HG03520 (cell line): Measurements from ENCODE around the gene ANP32A.
"Not testable (repeated sequence)": the region's sequence is repeated elsewhere in the genome, so short reads cannot be mapped to it uniquely, and the experiment has no call there.

Source experiments
- ATAC-seq: cut with Tn5 transposase; IDR thresholded peaks from one replicate; pipeline ENCODE4 v1.9.1; 2021; ENCODE audit warnings: mild to moderate bottlenecking, moderate library complexity; ENCODE audit not compliant: unreplicated experiment

The ANP32A gene

DNA sequence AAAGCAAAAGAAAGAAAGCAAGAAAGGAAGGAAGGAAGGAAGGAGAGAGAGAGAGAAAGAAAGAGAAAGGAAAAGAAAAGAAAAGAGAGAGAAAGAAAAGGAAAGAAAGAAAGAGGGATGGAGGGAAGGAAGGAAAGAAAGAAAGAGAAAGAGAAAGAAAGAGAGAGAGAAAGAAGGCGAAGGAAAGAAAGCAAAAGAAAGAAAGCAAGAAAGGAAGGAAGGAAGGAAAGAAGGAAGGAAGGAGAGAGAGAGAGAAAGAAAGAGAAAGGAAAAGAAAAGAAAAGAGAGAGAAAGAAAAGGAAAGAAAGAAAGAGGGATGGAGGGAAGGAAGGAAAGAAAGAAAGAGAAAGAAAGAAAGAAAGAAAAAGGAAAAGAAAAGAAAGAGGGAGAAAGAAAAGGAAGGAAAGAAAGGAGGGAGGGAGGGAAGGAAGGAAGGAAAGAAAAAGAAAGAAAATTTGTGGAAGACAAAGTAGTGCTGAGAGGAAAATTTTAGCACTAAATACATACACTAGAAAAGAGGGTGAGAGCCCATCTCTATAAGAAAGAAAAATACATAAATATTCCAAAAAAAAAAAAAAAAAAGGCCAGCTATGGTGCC lies 60.6 kb downstream of the ANP32A start:
- ATAC-seq: not testable (repeated sequence)

DNA sequence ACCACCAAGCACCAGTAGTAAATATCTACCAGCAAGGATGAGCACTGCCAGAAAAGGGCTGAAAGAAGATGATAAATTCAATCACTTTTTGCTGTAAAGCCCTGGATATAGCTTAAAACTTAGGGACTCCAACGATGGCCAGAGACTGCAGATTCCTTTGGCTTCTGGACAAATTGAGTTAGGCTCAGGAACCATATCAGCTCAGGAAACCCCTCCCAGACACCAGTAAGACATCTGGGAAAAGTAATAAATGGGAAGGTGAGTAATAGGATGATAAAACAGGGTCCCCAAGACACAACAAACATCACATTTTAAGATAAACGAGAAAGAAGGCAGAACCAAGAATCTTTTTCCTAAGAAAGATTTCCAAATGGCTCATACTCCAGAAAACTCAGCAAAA lies 65.0 kb downstream of the ANP32A start:
- ATAC-seq: no peak

DNA sequence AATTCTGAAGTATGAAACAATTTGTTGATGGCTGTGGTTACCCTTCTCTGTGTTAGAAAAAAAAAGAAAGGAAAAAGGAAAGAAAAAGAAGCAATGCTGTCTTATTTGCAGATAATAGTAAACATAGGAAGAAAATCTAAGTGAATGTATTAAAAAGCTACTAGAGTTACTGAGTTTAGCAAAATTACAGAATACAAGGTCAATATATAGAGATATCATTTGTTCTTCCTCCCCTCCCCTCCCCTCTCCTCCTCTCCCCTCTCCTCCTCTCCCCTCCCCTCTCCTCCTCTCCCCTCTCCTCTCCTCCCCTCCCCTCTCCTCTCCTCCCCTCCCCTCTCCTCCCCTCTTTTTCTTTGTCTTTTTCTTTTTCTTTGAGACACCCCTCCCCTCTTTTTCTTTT lies 69.1 kb downstream of the ANP32A start:
- ATAC-seq: no peak

DNA sequence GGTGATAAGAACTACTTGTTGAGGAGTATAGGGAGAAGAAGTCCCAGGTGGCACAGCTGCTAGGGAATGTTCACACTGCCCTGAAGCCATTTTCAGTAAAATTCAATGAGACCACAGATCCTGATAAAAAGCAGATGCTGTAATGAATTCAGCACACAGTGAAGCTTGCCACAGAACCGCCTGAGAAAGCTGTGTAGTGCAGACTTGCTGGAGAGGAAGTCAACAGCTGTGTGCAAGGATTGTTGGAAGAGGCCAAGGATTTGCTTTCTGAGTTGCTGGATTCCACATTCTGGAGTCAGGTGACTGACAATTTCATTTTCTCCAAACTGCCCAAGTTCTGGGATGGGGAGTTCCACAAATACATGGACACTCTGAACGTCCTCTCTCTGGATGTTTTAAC lies 70.9 kb downstream of the ANP32A start:
- ATAC-seq: no peak

DNA sequence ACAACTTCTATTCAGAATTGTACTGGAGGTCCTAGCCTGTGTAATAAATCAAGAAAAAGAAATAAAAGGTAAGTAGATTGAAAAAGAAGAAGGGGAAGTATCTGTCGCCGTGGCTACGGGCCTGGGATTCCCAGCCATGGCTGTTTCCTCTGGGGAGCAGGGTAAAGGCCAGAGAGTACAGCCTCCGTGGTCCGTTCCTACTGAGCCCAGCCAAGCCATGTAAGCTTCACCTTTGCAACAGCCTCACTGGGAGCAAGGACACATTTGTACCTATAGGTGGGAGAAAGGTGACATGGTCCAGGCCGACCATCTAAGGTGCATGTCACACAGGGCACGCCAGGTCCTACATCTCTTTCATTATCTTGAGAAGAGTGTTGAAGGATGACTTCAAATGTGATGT lies 71.3 kb downstream of the ANP32A start:
- no peak for ATAC-seq

DNA sequence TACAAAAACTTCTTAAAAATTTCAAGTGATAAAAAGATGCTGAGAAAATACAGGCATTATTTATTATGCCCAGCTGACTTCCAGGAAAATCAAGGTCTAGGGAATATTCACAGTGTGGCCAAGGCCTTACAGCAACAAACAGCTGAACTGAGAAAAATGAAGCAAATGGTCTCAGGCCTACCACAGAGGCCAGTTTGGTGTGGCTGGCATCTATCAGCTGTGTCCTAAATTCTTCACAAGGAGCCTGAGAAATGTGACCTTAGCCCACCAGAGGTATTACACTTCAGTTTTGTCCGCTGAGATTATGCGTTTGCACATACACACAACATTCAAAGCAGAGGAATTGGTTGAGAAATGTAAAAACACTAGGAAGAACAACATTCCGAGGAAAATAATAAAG lies 77.4 kb downstream of the ANP32A start:
- no peak for ATAC-seq

DNA sequence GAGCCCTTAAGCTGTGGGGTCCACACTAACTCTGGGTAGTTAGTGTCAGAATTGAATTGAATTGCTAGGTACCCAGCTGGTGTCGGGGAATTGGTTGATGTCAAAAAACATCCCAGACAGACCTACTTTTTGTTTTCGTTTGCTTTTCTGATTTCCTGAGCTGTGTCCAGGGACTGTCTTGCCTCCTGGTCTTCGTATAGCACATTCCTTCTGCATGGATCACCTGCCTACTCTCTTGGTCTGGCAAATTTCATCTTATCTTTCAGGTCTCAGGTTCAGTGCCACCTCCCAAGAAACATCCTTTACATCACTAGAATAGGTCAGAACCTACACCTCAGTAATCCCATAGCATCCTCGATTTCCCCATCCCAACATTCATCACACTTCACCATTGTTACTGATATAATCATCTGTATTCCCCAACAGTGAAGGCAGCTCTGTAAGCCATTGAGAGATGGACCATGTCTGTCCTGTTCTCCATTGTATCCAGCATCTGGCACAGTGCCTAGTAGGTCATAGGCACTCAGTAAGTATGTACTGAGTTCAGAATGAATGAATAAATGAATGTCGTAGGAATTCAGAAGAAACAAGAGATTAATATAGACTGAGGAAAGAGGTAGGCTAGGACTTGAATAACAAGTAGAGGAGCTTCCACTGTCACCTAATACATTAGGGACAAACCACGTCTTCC lies 81.2 kb downstream of the ANP32A start:
- no peak for ATAC-seq

DNA sequence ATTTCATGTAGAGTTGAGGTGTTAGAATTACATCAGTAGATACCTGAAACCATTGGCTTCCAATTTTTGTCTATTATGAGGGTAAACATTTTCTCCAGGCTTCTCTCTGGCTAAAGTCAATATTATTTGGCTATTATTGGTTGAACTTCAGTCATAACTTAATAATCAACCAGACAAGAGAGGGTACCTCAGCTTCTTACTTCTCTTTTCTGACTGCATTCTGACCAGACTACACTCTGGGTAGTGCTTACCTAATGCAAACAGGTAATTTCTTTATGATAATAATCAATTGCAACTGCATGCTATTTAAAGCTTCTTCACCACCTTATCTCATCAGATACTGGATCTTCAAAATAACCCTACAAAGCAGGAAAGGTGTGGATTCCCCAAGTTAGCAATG lies 85.1 kb downstream of the ANP32A start:
- no peak for ATAC-seq

DNA sequence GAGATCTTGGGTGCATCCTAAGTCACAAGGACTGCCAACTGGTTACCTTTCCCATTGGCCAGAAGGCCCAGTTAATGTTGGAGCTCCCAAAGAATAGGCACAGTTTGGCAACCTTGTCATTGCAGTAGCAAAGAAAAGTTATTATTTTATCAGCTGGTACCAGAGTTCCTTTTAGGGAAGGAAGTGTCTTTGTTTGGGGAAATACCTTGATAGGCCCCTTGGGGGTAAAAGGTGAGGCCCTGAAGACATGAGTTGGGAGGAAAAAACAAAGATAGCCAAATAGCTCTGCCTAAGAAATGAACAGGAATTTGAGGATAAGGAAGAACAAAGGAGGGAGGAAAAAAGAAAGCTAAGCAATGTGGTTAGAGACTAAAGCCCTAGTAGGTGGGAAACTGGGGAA lies 85.8 kb downstream of the ANP32A start:
- ATAC-seq: no peak

DNA sequence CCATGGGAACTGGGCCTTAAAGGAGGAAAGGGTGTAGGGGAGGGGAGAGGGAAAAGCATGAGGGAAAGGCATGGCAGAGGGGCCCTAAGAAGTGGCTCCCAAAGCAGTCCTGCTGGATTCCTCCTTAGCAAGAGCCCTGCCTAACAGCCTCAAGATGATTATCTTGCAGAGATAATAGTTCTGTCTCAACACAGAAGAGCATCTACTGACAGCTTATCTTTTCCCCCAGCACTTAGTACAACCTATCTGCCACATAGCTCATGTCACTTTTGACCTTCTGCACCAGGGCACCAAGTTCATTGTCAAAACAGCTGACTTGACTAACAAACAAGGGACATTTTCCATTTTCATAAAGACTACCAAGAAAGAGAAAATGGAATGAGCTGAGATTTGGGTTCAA lies 86.3 kb downstream of the ANP32A start:
- no peak for ATAC-seq

DNA sequence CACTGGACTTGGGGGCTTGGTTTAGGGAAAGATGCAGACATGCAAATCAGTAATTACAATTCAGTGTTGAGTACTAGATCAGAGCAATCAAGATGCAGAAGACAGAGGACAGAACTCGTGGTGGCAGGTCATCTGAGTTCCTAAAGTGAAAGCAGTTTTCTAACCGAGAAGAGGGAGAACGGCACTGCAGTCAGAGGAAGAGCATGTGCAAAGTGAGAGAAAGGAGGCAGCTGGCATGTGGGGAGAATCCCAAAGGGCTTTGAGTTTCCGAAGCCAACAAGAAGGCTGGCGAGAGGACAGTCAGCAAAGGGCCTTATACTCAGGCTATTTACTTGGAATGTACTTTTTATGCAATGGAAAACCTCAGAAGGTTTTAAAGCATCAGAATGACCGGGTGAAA lies 87.0 kb downstream of the ANP32A start:
- ATAC-seq: no peak

DNA sequence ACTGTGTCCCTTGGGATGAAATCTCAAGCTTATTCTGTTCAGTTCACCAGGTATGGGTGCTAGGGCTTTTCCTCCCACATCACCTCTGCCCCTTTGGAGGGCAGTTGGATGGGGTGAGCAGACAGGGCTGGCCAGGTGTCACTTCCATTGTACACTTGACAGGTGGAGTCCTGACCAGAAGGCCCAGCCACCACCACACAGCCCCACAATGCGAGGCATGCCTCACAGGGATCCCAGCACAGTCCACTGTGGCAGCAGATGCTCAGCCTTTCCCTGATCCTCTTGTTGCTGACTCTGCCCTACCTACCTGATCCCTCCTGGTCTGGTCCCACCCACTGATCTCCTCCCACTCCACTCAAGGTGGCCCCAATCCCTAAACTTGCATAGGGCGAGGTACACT lies 88.2 kb downstream of the ANP32A start:
- ATAC-seq: no peak

DNA sequence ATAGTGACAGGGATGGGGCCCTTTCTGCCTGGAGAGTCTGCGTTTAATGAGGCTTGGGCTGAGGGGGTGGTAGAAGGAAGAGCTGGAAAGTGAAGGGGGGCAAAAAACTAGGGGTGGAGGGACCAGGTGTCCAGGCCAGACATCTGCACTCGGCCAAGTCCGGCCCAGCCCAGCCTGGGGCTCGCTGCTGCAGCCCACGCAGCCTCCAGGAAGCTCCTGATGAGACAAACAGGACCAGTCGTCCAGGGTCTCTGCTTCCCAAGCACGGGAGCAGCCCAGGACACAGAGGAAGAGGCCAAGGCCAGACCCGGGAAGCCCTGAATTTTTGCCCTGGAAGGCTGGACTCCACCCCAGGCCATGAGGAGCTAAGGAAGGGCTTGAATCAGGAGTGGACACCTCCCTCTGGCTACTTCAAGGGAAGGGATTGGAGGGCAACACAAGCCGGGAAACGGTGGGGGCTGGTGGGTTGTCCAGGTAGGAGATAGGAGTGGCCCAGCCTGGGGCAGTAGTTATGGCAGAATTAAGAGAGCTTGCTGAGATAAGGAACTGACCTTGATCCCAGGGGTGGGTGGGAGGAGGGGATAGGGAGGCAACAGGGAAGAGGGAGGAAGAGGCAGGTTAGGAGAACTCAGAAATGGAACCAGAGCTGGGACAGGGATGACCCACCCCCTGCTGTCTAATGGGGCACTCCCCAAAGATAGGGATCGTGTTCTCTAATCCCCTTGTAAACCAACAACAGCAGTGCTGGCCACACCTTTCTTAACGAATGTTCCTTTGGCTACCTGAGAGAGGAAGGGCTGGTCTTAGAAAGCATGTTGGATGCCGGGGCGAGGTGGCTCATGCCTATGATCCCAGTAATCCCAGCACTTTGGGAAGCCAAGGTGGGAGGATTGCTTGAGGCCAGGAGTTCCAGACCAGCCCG lies 89.5 kb downstream of the ANP32A start:
- ATAC-seq: no peak

DNA sequence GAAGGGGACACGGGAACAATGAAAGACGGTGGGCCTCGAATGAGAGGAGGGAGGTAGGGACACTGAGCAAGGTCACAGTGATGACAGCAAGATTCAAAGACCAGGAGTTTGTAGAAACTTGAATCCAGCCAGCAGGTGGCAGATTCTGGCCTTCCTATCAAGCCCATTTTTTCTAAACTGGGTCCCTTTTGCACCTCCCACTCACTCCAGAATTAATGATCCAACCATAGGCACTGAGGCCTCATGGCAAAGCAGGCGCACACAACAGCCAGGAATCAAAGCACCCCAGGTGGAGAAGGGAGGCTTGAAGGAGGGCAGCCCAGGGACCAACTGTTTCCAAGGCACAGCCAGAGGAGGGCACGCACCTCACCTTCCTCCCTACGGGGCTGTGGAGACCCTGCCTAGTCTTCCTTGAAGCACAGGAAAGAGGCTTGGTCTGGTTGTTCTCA lies 90.2 kb downstream of the ANP32A start:
- ATAC-seq: no peak

DNA sequence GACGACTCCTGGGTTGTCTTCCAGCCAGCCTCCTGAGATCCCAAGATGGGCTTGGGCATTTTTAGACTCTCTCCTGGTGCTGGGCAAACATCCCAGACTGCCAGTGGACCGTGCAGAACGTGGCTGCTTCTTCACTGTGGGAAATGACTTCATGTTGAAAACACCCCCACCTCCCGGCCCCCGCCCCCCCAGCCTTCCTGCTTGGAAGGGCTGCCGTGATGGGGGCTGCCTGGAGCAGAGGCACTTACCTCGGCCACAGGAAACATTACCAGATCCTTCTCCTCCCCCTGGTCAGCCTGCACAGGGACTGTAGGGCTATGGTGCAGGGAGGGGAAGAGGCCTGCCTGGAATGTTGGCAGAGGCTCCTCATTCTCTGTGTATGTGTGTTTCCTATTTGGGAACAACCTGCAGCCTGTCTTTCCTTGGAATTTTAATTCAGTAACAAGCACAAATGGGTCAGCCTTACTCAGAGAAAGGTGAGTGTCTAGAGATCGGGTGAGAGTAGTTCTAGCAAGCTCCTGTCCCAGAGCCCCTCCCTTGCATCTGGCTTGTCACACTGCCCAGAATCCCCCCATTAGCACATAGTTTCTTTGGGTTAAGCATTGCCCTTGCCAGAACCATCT lies 90.8 kb downstream of the ANP32A start:
- ATAC-seq: no peak
